Measurements from ENCODE around the gene DLG4. TPM values are rescaled to one million over a fixed set of nuclear protein-coding genes. Genes with fewer than 3 reads are reported as not detected.

The DLG4 gene
- total and polyA plus RNA-seq, 3 donors from 2014 or later, result 26.3 to 49.8 (median 45.9) TPM

DNA sequence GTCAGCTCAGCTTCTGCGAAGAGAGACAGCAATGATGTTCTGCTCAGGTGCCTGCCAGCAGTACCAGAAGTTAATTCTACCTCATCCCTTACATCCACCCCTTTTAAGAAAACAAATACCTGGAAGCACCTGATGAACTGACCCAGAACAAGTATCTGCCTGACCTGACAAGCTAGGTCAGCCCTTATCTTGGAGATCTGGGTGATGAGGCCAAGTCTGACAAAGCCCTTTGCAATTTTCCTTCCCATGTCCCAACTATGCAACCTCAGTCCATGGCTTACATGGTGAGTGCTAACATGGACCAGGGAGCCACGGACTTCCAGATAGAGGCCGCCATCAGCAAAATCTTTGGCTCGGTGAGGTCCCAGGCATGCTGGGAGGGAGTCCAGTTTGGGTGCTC, 3.7 kb upstream of the DLG4 start:
- peaks cover 17% of the 10 kb centered on the region for H3K4me1 ChIP-seq
- TF ChIP-seq POLR2A (IDR thresholded peaks at IDR 0.05), result no peak
- TF ChIP-seq, protein P1, sequence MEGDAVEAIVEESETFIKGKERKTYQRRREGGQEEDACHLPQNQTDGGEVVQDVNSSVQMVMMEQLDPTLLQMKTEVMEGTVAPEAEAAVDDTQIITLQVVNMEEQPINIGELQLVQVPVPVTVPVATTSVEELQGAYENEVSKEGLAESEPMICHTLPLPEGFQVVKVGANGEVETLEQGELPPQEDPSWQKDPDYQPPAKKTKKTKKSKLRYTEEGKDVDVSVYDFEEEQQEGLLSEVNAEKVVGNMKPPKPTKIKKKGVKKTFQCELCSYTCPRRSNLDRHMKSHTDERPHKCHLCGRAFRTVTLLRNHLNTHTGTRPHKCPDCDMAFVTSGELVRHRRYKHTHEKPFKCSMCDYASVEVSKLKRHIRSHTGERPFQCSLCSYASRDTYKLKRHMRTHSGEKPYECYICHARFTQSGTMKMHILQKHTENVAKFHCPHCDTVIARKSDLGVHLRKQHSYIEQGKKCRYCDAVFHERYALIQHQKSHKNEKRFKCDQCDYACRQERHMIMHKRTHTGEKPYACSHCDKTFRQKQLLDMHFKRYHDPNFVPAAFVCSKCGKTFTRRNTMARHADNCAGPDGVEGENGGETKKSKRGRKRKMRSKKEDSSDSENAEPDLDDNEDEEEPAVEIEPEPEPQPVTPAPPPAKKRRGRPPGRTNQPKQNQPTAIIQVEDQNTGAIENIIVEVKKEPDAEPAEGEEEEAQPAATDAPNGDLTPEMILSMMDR (IDR thresholded peaks at IDR 0.05), result no peak
- H3K27ac ChIP-seq, result no peak overlapping the region

DNA sequence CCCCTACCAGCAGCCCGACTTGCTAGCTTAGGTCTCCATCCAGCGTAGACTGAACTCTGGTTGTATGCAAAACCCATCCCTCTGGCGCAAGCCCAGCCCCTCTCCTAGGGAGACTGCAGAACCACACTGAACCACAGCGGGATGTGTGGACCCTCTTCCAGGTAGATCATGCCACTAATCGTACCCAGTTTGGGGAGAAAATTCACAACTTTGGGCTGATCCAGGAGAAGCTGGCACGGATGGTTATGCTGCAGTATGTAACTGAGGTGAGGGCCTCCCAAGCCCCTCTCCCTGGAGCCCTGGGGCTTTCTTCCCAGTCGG, 3.3 kb upstream of the DLG4 start:
- H3K36me3 ChIP-seq (ENCODE audit: low read depth, missing control alignments), result no peaks in the 10 kb centered on the region
- H3K4me1 ChIP-seq, result peaks cover 17% of the 10 kb centered on the region
- WGBS, 2 donors, result 78 to 79% methylated on average over 4 to 7 of the region's 7 CpGs
- H3K4me3 ChIP-seq, result no peak overlapping the region
- no peaks in the 10 kb centered on the region for H3K27me3 ChIP-seq
- no peaks in the 10 kb centered on the region for H3K9me3 ChIP-seq
- H3K27ac ChIP-seq, result no peak overlapping the region
- intact Hi-C loops (cut with DNase I; ENCODE audit: low total_unique reads), result no loop called here
- TF ChIP-seq, protein P1 (IDR thresholded peaks at IDR 0.05), result peak in 1 of 3 experiments; percentile 3
- TF ChIP-seq POLR2A (IDR thresholded peaks at IDR 0.05), result no peak
- no peak for DNase-seq

More for the DNA sequence above, 3.7 kb upstream of the DLG4 start:
- Histone ChIP-seq H3K4me3 (no peak overlapping the region), H3K36me3 (ENCODE audit: low read depth, missing control alignments) (no peaks in the 10 kb centered on the region), H3K9me3 (no peaks in the 10 kb centered on the region), H3K27me3 (no peaks in the 10 kb centered on the region)
- WGBS, 2 donors, result 83 to 100% methylated on average over 3 to 4 of the region's 4 CpGs
- DNase-seq, result no peak
- intact Hi-C loops (cut with DNase I; ENCODE audit: low total_unique reads), result no loop called here

GRCh38 chr17:7222093-7222971, 2.7 kb upstream of the DLG4 start:
- DNase-seq, result no peak
- no peaks in the 10 kb centered on the region for H3K36me3 ChIP-seq (ENCODE audit: low read depth, missing control alignments)
- no peak overlapping the region for H3K27ac ChIP-seq
- no peaks in the 10 kb centered on the region for H3K9me3 ChIP-seq
- no peaks in the 10 kb centered on the region for H3K27me3 ChIP-seq
- no peak overlapping the region for H3K4me3 ChIP-seq
- WGBS, 2 donors, result 75 to 81% methylated on average over 14 to 15 of the region's 15 CpGs
- H3K4me1 ChIP-seq, result peaks cover 17% of the 10 kb centered on the region
- intact Hi-C loops (cut with DNase I; ENCODE audit: low total_unique reads), result no loop called here
- TF ChIP-seq, protein P1 (IDR thresholded peaks at IDR 0.05), result no peak
- TF ChIP-seq POLR2A (IDR thresholded peaks at IDR 0.05), result no peak

DNA sequence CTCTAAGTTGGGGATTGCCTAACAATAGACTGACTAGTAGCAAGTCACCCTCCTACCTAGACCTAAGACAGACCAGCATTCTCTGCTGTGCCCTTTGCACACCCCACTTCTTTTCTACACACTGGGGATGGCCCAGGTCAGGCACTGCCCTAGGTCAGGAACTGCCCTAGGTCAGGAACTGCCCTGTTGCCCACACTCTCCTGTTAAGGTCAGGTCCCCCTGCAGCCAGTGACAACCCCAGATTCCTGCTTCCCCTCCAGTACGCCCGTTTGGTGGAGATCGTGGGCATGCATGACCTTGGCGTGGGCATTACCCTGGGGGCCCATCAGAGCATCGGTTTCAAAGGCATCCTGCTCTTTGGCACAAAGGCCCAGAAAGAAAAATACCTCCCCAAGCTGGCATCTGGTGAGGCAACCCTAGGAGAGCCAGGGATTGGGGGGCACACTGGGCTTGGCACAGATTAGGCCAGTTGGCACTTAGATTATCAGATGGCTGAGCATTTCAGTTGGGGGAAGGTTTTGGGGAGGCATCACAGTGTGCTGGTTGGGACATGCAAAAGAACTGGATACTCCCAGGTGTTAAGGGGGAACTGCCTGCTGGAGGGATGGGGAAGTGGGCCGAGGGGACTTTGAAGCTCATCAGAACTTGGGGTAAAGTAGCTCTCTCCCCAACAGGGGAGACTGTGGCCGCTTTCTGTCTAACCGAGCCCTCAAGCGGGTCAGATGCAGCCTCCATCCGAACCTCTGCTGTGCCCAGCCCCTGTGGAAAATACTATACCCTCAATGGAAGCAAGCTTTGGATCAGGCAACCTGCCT, 1.8 kb upstream of the DLG4 start:
- Histone ChIP-seq H3K4me3 (no peak overlapping the region), H3K9me3 (no peaks in the 10 kb centered on the region), H3K27ac (peak overlapping the region in 1 of 2 donors; percentile 84), H3K27me3 (no peaks in the 10 kb centered on the region), H3K4me1 (peaks cover 17% of the 10 kb centered on the region), H3K36me3 (ENCODE audit: low read depth, missing control alignments) (no peaks in the 10 kb centered on the region)
- TF ChIP-seq, protein P1 (IDR thresholded peaks at IDR 0.05), result no peak
- no peak for TF ChIP-seq POLR2A (IDR thresholded peaks at IDR 0.05)
- DNase-seq, result no peak
- intact Hi-C loops (cut with DNase I; ENCODE audit: low total_unique reads), result no loop called here
- WGBS, 2 donors, result 69 to 95% methylated on average over 5 to 10 of the region's 10 CpGs
